ENCODE measurements around the gene NTN3.

Gene NTN3

GRCh38 chr16:2480948-2481347, 9.9 kb downstream of the NTN3 start:
- in situ Hi-C loops (cut with HindIII; ENCODE audit: low sequenced_read_pairs), result no loop called here
- no peak for TF ChIP-seq CTCF (IDR thresholded peaks at IDR 0.05; ENCODE audit: low read depth, low read length)
- DNase-seq (ENCODE audit: low read depth, low spot score), result no peak
- H3K4me3 ChIP-seq (ENCODE audit: low read depth, low read length), result no peak overlapping the region

GRCh38 chr16:2481676-2482075, 10.6 kb downstream of the NTN3 start:
- no peak overlapping the region for H3K4me3 ChIP-seq (ENCODE audit: low read depth, low read length)
- in situ Hi-C loops (cut with HindIII; ENCODE audit: low sequenced_read_pairs), result no loop called here
- DNase-seq (ENCODE audit: low read depth, low spot score), result no peak
- no peak for TF ChIP-seq CTCF (IDR thresholded peaks at IDR 0.05; ENCODE audit: low read depth, low read length)

DNA sequence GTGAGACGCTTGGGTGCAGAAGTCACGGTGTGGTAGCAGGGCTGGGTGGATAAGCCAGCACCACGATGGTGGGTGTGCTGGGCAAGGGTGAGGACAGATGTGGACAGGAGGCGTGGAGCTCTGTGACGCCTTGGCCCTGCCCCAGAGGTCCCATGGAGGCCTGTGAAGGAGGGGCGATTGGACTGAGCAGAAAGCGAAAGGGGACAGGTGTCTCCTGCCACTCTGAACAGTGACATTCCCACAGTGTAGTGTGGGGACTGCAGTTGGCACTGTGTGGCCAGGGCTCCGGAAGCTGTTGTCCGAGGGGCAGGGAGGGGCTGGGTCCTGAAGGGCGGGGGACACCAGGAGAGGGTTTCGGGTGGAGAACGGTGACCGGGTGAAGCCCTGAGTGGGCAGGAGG, 11.2 kb downstream of the NTN3 start:
- H3K4me3 ChIP-seq (ENCODE audit: low read depth, low read length), result no peak overlapping the region
- TF ChIP-seq CTCF (IDR thresholded peaks at IDR 0.05; ENCODE audit: low read depth, low read length), result no peak
- DNase-seq (ENCODE audit: low read depth, low spot score), result no peak
- in situ Hi-C loops (cut with HindIII; ENCODE audit: low sequenced_read_pairs), result no loop called here

GRCh38 chr16:2482708-2483534, 11.8 kb downstream of the NTN3 start:
- in situ Hi-C loops (cut with HindIII; ENCODE audit: low sequenced_read_pairs), result no loop called here
- no peak for DNase-seq (ENCODE audit: low read depth, low spot score)
- TF ChIP-seq CTCF (IDR thresholded peaks at IDR 0.05; ENCODE audit: low read depth, low read length), result no peak
- H3K4me3 ChIP-seq (ENCODE audit: low read depth, low read length), result no peak overlapping the region

DNA sequence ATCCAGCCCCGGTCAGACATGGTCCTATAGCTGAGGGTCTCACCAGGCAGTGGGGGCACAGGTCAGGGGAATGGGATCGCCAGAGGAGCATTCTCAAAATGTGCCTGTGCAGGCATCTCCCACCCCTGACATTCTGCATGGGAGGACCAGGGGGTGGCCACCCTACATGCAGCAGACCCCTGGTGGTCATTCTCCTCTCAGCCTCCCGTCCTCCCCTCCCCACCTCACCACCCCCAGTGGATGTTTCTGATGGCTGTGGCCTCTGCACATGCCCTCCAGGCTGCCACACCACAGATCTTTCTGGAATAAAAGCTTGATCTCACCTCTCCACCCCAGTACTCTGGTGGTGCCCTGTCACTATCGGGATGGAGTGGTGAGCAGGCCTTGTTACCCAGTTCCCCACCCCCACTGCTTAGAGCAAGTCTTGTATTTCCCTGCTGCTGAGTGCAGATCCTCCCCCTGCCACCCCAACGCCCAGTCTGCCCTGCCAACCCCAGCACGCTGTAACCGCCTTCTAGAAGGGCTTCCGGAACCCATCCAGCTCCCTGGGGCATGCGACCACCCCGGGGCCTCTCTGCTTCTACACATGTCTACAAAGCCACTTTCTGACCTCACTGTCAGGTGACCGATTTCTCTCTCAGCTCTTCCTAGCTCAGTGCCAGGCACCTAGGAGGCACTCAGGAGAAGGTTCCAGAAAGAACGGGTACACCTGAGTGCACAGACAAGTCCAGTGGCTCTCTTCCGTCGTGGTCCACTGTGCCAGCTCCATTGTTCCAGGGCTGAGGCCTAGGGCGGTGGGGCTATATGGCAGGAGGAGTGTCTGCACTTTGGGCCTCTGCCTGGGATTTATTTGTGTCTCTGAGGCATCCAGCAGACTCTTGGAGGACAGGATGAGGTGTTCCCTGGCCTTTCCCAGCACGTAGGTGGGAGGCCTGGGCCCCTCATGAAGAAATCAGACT, 13.1 kb downstream of the NTN3 start:
- in situ Hi-C loops (cut with HindIII; ENCODE audit: low sequenced_read_pairs), result no loop called here
- H3K4me3 ChIP-seq (ENCODE audit: low read depth, low read length), result no peak overlapping the region
- no peak for TF ChIP-seq CTCF (IDR thresholded peaks at IDR 0.05; ENCODE audit: low read depth, low read length)
- no peak for DNase-seq (ENCODE audit: low read depth, low spot score)

DNA sequence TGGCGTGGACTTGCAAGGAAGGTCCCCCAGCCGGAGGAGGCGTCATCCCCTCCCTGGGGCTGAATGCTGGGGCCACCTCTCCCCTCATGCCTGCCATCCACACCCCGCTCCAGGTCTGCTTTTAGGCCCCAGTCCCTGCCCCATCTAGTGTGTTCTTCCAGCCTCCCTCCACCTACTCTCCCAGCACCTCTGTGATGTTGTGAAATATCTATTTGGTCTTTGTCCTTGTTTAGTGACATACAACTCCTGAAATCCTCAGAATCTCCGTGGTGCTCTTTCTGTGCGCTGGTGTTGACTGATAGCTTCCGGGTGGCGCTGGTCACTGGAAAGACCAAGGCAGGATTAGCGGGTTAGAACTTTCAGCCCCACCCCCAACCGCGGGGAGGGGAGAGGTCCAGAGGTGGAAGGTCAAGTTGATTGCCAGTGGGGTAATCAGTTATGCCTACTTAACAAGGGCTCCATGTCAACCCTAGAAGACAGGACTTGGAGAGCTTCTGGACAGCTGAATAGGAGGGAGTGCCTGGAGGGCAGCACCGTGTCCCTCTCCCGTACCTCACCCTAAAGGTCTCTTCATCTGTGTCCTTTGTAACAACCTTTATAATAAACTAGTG, 13.9 kb downstream of the NTN3 start:
- in situ Hi-C loops (cut with HindIII; ENCODE audit: low sequenced_read_pairs), result no loop called here
- TF ChIP-seq CTCF (IDR thresholded peaks at IDR 0.05; ENCODE audit: low read depth, low read length), result no peak
- DNase-seq (ENCODE audit: low read depth, low spot score), result no peak
- H3K4me3 ChIP-seq (ENCODE audit: low read depth, low read length), result no peak overlapping the region

Data from astrocyte of the spinal cord (primary cell).